ENCODE results near the gene WDFY4. TPM values are rescaled to one million over a fixed set of nuclear protein-coding genes. Genes with fewer than 3 reads are reported as not detected.

Gene WDFY4
- total and polyA plus RNA-seq, 4 donors: 0.57 to 7.1 (median 2.0) TPM

DNA sequence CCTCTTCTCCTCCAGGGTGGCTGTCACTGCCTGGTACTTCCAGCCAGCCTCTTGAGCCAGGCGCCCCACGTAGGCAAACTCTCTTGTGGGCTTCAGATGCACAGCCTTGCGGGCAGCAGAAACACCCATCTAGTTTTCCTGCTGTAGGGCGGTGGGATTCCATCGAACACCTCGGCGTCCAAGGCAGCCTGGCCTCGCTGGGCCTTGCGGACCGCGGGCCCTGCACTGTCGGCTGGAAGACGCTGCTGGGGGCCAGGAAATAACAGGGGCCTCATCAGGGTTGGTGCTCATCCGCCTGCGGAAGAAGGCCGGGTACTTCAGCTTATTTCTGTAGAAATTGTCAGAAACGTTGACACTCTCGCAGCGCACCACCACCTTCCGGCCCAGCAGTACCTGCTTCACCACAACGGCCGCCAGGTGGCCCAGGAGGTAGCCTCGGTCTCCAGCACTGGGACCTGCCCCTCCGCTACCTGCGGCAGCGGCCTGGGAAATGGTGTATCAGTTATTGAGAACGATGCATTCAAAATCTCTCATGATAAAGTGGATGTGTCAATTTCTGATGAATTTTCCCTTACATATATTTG is 61.1 kb downstream of the WDFY4 start:
- H3K27me3 ChIP-seq (ENCODE audit: control insufficient read depth in 4 of 4, insufficient read depth in 4 of 4, low read length in 3 of 4): no peaks in the 10 kb centered on the region
- H3K4me3 ChIP-seq (ENCODE audit: low read depth in 1 of 3, low read length in 3 of 3): no peak overlapping the region
- WGBS: 74% methylated on average over 27 of the region's 27 CpGs
- no peaks in the 10 kb centered on the region for H3K9me3 ChIP-seq (ENCODE audit: control insufficient read depth in 4 of 4, low read length in 3 of 4)
- H3K9ac ChIP-seq (ENCODE audit: low read depth in 1 of 2, low read length in 2 of 2): no peak overlapping the region
- no peaks in the 10 kb centered on the region for H3K4me1 ChIP-seq (ENCODE audit: control insufficient read depth in 4 of 4, insufficient read depth in 4 of 4, low read length in 3 of 4)
- TF ChIP-seq RXRA (IDR thresholded peaks at IDR 0.05) (no peak), EGR1 (IDR thresholded peaks at IDR 0.05; ENCODE audit: low read depth in 2 of 2) (no peak), RAD21 (IDR thresholded peaks at IDR 0.05) (no peak)
- H3K27ac ChIP-seq (ENCODE audit: low read depth in 1 of 2, low read length in 2 of 2): no peak overlapping the region
- H3K36me3 ChIP-seq (ENCODE audit: control insufficient read depth in 4 of 4, insufficient read depth in 3 of 4, low read depth in 1 of 4, low read length in 3 of 4): no peaks in the 10 kb centered on the region
- DNase-seq (ENCODE audit: low spot score): no peak

DNA sequence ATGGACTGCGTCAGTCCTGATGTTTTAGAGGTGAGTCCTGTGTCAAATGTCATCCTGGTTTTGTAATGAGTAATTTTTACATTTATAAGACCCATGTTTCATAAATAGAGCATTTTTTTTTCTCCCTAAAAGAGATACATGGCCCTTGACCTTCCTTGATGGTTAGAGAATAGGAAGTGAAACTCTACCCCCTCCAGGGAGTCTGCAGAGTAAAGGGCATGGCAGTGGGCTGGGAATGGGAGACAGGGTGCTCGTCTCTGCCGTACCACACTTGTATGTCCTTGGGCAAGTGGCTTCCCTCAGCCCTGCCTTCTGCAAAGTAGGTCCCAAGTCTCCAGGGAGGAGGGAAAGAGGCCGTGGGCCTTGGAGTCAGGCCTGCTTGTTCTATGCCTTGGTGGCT is 63.9 kb downstream of the WDFY4 start:
- Histone ChIP-seq H3K4me1 (ENCODE audit: control insufficient read depth in 4 of 4, insufficient read depth in 4 of 4, low read length in 3 of 4) (no peaks in the 10 kb centered on the region), H3K27me3 (ENCODE audit: control insufficient read depth in 4 of 4, insufficient read depth in 4 of 4, low read length in 3 of 4) (no peaks in the 10 kb centered on the region), H3K4me3 (ENCODE audit: low read depth in 1 of 3, low read length in 3 of 3) (no peak overlapping the region), H3K9ac (ENCODE audit: low read depth in 1 of 2, low read length in 2 of 2) (no peak overlapping the region), H3K36me3 (ENCODE audit: control insufficient read depth in 4 of 4, insufficient read depth in 3 of 4, low read depth in 1 of 4, low read length in 3 of 4) (no peaks in the 10 kb centered on the region), H3K9me3 (ENCODE audit: control insufficient read depth in 4 of 4, low read length in 3 of 4) (no peaks in the 10 kb centered on the region), H3K27ac (ENCODE audit: low read depth in 1 of 2, low read length in 2 of 2) (no peak overlapping the region)
- no peak for DNase-seq (ENCODE audit: low spot score)
- WGBS: 92% methylated on average over 4 of the region's 4 CpGs
- TF ChIP-seq, protein P1, sequence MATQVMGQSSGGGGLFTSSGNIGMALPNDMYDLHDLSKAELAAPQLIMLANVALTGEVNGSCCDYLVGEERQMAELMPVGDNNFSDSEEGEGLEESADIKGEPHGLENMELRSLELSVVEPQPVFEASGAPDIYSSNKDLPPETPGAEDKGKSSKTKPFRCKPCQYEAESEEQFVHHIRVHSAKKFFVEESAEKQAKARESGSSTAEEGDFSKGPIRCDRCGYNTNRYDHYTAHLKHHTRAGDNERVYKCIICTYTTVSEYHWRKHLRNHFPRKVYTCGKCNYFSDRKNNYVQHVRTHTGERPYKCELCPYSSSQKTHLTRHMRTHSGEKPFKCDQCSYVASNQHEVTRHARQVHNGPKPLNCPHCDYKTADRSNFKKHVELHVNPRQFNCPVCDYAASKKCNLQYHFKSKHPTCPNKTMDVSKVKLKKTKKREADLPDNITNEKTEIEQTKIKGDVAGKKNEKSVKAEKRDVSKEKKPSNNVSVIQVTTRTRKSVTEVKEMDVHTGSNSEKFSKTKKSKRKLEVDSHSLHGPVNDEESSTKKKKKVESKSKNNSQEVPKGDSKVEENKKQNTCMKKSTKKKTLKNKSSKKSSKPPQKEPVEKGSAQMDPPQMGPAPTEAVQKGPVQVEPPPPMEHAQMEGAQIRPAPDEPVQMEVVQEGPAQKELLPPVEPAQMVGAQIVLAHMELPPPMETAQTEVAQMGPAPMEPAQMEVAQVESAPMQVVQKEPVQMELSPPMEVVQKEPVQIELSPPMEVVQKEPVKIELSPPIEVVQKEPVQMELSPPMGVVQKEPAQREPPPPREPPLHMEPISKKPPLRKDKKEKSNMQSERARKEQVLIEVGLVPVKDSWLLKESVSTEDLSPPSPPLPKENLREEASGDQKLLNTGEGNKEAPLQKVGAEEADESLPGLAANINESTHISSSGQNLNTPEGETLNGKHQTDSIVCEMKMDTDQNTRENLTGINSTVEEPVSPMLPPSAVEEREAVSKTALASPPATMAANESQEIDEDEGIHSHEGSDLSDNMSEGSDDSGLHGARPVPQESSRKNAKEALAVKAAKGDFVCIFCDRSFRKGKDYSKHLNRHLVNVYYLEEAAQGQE (IDR thresholded peaks at IDR 0.05): no peak
- TF ChIP-seq FOXA2 (IDR thresholded peaks at IDR 0.05) (no peak), EGR1 (IDR thresholded peaks at IDR 0.05; ENCODE audit: low read depth in 2 of 2) (no peak), TAF1 (conservative IDR thresholded peaks at IDR 0.05) (no peak), JUND (IDR thresholded peaks at IDR 0.05) (no peak), RXRA (IDR thresholded peaks at IDR 0.05) (no peak), GABPA (IDR thresholded peaks at IDR 0.05 in 1 of 2, conservative IDR thresholded peaks at IDR 0.05 in 1 of 2) (no peak), HNF4A (conservative IDR thresholded peaks at IDR 0.05) (no peak), NR2F2 (IDR thresholded peaks at IDR 0.05) (no peak)
- TF ChIP-seq, protein P2, sequence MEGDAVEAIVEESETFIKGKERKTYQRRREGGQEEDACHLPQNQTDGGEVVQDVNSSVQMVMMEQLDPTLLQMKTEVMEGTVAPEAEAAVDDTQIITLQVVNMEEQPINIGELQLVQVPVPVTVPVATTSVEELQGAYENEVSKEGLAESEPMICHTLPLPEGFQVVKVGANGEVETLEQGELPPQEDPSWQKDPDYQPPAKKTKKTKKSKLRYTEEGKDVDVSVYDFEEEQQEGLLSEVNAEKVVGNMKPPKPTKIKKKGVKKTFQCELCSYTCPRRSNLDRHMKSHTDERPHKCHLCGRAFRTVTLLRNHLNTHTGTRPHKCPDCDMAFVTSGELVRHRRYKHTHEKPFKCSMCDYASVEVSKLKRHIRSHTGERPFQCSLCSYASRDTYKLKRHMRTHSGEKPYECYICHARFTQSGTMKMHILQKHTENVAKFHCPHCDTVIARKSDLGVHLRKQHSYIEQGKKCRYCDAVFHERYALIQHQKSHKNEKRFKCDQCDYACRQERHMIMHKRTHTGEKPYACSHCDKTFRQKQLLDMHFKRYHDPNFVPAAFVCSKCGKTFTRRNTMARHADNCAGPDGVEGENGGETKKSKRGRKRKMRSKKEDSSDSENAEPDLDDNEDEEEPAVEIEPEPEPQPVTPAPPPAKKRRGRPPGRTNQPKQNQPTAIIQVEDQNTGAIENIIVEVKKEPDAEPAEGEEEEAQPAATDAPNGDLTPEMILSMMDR (IDR thresholded peaks at IDR 0.05; ENCODE audit: low read depth, low read length, missing input control): no peak
- TF ChIP-seq, protein P3, sequence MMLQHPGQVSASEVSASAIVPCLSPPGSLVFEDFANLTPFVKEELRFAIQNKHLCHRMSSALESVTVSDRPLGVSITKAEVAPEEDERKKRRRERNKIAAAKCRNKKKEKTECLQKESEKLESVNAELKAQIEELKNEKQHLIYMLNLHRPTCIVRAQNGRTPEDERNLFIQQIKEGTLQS (IDR thresholded peaks at IDR 0.05): no peak
- TF ChIP-seq, protein P4, sequence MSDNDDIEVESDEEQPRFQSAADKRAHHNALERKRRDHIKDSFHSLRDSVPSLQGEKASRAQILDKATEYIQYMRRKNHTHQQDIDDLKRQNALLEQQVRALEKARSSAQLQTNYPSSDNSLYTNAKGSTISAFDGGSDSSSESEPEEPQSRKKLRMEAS (IDR thresholded peaks at IDR 0.05): no peak

Data from liver (tissue), 9 donors.